GM08714 (cell line): ENCODE data around the gene MRPS11.
"Not testable (repeated sequence)": the region's sequence is repeated elsewhere in the genome, so short reads cannot be mapped to it uniquely, and the experiment has no call there.

ENCODE experiments used
- H3K4me3 ChIP-seq: fragments of 200-500 bp; sonication (Bioruptor generic); 2 replicates; pipeline ENCODE4 v1.5.1; 2014; ENCODE audit warnings: mild to moderate bottlenecking, low read length, inconsistent platforms
- ZNF274 ChIP-seq: IDR thresholded peaks from 2 replicates; pipeline ENCODE4 v1.6.1; 2012; ENCODE audit warnings: mild to moderate bottlenecking, low read depth, low read length

The MRPS11 gene

DNA sequence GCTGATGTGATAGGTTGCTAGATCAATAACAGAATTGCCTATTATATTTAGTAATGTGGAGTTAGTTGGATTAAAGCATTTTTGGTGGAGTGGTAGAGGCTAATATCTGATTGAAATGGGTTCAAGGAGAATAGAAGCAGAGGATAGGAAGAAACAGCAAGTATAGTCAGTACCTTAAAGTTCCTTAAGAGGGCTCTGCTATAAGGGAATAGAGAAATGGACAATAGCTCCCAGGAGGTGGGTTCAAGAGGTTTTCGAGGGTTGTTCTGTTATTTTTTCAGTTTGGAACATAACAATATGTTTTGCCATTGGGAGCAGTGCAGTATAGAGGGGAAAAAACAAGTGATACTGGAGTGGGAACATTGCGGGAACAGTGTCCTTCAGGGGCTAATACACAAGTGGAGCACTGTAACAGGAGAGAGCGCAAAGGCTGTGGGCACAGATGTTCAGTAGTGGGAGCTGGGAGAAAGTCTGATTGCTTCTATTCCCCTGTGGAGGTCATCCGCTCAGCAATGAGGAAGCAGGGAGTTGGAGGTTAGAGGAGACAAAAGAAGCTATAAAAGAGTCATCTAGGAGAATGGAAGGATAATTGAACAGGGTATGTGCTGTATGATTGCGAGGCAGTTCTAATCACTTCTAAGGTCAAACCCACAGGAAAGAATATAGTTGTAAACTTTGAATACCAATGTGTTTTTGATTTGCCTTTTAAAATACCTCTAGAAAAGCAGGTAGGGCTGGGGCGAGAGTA lies 3.3 kb downstream of the MRPS11 start:
- H3K4me3 ChIP-seq, result no peak overlapping the region
- TF ChIP-seq ZNF274, result no peak

DNA sequence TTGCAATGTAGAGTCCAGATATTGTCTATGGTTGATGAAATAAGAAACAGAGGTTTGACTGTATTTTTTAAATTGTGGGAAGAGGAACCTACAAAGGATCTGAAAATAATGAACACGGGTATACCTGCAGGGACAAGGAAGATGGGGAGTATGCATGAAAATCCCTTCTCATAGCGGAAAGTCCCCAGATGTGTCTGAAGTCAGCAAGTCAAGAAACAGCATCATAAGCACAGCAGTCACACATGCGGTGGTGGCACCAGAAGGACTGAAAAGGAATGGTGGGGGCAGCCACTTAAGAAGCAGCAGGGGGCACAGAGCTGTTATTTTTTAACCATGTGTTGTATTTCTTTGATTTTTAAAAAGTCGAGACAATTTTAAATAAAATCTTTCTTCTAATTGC lies 4.7 kb downstream of the MRPS11 start:
- no peak for TF ChIP-seq ZNF274
- no peak overlapping the region for H3K4me3 ChIP-seq

DNA sequence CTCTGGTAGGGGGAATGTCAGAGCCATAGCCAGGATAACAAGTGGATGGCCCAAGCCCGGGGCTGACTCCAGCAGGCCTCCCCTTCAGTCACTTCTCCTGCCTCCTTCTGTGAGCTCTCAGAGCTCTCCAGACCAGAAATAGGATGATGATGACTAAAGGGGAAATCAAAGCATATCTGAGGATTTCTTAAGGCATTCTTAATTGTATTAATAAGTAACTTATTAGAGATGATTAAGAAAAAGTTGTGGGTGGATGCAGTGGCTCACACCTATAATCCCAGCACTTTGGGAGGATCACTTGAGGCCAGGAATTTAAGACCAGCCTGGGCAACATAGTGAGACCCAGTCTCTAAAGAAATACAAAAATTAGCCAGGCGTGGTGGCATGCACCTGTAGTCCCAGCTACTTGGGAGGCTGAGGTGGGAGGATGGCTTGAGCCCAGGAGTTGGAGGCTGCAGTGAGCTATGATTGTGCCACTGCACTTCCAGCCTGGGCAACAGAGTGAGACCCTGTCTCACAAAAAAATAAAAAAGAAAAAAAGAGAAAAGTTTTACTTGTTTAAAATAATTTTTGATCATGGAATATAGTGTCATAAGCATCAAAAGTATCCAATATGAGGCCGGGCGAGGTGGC lies 6.3 kb downstream of the MRPS11 start:
- not testable (repeated sequence) for H3K4me3 ChIP-seq

DNA sequence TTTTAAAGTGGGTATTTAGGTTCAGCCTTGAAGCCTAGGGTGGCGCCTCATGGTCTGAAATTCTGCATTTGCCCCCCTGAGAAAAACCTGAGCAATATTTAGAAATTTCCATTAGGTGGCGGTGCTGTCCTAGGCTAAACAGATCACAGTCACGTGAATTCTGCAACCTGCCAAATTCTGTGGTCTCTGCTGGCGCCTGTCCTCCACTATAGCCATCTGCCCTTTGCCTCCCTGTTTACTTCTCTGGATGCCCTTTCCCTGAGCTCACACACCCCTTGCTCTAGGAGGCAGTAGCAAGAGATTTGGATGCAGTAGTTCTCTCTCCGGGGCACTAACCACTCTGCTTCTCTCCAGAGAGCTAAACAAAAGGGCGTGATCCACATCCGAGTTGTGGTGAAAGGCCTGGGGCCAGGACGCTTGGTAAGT lies 9.1 kb downstream of the MRPS11 start:
- H3K4me3 ChIP-seq, result no peak overlapping the region
- no peak for TF ChIP-seq ZNF274

DNA sequence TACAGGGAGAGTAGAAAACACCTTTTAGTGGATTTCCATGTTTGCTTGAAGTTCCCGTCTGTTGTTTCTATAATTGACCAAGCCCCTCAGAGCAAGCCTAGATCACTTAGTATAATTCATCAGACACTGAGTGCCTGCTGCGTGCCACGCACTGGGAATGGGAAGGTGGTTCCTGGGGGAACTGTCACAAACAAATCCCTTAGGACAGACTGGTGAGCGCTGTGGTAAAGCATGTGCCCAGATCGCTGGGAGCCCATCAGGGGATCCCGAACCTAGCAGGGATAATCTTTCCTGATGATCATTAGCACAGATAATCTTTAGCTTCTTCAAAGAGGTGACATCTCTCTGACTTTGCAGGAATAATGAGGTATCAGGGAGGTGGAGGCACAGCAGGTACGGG lies 9.6 kb downstream of the MRPS11 start:
- H3K4me3 ChIP-seq, result no peak overlapping the region
- no peak for TF ChIP-seq ZNF274

DNA sequence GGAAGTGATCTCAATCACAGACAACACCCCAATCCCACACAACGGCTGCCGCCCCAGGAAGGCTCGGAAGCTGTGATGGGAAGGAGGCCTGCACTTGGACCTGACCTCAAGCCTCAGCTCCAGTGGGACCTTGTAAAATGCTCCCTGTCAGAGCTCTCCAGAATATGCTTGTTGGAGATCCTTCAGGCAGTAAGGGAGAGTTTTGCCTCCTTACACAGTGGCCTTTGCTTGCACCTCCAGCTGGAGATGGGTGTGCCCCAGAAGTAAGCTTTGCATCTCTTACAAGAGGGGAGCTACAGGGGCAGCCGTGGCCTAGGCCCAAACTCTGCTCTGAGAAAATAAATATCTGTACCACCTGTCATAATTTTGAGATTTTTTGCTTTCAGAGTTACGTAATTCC lies 10.4 kb downstream of the MRPS11 start:
- H3K4me3 ChIP-seq, result no peak overlapping the region
- TF ChIP-seq ZNF274, result no peak

DNA sequence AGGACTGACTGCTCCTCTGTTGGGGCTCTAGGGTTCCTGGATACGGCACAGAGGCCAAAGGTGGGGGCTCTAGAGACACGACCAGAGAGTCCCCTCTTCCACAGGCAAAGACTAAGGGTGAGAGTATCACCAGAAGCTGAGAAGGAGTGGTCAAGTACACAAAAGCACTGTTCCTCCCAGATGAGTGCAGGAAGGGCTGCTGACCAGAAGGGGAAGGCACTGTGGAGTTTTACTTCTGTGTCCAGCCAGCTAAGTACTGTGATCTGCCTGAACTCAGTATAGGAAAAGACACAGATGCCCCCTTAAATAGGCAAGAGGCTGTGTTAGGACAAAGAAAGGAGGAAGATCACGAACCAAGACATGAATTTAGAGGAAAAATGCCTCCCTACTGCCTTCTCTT lies 11.7 kb downstream of the MRPS11 start:
- no peak overlapping the region for H3K4me3 ChIP-seq
- no peak for TF ChIP-seq ZNF274

DNA sequence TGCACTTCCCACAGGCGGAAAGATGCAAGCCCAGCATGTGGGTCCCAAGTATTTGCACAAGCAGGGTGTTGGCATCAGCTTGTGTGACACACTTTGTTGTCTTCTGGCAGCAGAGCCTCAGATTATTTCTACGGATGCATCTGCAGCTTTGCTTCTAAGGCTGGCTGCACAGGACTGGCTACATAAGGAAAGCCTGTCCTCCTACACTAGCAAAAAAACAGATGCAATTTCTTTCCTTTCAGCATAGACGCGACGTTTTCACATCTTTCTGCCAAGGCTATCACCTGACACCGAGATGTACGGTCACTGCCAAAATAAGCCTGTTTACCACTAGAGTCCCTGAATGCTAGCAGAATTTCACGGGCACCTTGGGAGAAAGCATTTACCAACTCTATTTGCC lies 13.5 kb downstream of the MRPS11 start:
- H3K4me3 ChIP-seq, result no peak overlapping the region
- no peak for TF ChIP-seq ZNF274

DNA sequence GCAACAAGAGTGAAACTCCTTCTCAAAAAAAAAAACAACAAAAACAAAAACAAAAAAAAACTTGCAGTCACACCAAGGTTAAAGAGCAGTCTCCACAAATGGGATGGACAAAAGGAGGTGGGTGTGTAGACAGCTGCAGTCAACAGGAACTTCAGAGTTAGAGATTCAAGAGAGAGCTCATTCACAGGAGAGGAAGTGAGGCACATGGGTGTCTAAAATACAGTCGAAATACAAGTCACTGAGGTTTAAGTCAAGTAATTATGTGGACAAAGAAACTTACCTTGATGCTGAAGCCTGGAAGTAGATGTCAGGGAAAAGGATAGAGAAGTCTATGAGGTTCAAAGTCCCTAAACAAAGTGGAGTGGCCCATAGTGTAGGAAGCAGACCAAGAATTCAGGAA lies 14.8 kb downstream of the MRPS11 start:
- H3K4me3 ChIP-seq, result no peak overlapping the region
- no peak for TF ChIP-seq ZNF274

DNA sequence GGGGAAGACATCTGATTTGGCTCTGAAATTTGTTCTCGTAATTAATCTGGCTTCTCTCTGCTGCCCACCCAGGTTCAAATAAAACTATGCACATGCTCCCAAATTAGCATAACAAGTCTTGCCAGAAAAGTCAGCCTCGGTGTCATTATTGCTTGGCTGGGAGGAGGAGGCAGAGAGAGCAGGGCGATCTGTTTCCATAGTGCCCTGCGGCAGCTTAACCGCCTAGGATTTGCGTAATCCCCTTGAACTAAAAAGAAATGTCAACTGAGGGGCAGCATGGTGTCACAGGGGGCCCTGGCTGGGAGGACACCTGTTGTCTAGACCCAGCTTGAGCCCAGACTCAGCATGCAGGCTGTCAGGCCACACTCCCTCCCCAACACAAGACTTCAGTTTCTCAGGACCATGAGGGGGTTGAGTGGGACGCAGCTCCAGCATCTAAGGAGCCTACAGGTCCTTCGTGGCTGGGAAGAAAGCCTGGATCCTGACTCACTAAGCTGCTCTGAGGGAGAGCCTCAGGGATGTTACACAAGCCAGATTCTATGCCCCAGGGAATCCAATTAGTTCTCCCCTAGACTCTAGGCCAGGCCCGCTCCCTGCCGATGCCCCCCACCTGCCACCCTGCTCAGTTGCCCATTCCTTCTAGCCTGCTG lies 17.3 kb downstream of the MRPS11 start:
- no peak overlapping the region for H3K4me3 ChIP-seq
- TF ChIP-seq ZNF274, result no peak

DNA sequence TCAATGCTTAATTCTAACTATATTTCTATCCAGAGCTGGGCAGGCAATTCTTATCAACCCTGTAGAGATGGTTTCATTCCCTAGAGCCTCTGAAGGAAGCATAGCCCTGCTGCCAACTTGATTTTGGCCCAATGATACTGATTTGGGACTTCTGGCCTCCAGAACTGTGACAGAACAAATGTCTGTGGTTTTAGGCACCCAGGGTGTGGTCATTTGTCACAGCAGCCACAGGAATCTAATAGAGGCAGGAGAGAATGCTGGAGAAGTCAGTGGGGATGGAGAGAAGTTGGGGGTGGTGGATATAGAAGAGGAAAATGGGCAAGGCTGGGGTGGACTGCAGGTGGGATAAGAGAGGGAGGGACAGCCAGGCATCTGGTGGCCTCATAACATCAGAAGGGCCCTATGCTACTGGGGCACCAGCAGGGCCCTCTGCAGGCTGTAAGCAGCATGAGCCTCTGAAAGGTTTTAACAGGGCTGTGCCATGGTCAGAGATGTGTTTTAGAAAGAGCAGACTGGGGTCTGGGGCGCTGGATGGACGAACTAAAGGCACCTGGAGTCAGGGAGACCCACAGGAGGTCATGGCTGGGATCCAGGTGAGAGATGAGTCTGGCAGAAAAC lies 19.8 kb downstream of the MRPS11 start:
- H3K4me3 ChIP-seq, result no peak overlapping the region
- TF ChIP-seq ZNF274, result no peak

DNA sequence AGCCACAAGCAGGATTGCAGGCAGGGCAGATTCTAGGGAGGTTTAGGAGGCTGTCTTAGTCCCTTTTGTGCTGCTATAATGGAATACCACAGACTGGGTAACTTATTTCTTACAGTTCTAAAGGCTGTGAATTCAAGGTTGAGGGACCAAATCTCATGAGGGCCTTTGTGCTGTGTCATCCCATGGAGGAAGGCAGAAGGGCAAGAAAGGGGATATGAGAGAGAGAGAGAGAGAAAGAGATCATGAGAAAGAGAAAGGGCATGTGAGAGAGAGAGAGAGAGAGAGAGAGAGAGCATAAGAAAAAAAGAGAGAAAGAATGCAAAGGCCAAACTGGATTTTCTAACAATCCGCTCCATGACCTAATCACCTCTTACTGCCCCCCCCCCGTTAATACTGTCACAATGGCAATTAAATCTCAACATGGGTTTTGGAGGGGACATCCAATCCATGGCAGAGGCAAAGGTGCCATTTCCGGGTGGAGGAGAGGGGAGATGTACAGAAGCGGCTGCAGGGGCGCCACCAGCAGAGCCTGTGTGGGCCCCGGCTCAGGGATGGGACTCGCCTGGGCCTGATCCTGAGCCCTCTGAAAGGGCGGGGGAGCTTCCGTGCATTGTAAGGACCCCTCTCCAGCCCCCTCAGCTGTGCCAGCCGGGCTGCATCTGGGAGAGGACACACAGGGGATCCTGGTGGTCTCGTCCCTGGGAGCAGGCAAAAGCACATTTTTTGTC lies 20.5 kb downstream of the MRPS11 start:
- H3K4me3 ChIP-seq, result no peak overlapping the region
- no peak for TF ChIP-seq ZNF274

DNA sequence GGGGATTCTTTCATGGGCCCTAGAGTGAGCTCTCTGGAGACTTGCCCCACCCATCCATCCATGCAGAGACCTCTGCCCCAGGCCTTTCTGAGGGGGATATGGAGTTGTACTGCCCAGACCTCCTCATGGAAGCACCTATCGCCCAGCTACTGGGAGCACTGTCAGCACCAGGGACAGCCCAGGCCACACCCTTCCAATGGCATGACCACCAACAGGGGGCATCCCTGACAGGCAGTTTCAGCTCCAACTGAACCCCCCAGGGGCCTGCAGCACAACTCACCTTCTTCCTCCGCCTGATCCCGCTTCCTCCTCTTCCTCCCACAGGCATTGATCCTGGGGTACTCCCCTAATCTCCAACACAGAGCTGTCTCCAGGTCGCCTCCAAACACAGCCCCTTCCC lies 21.8 kb downstream of the MRPS11 start:
- TF ChIP-seq ZNF274, result no peak
- H3K4me3 ChIP-seq, result no peak overlapping the region

DNA sequence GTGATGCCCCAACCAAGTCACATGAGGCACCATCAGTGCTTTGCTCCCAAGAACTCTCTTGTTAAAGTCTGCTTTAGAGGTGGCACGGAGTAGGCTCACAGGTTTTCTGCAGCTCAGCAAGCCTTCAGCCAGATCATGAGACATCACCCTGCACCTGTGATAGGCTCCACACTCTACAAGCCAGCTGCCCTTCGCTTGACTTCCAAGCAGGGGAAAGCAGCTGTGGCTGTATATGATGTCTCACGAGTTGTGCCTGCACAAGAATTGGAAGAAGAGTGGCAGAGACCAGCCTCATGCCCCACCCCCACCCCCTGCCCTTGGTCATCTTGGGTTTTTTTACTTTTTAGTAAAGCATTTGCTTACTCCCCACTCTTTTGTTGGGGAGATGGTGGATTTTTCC lies 22.5 kb downstream of the MRPS11 start:
- no peak for TF ChIP-seq ZNF274

More for the DNA sequence above, 22.5 kb downstream of the MRPS11 start:
- H3K4me3 ChIP-seq, result no peak overlapping the region
